RPMI7951 (cell line): ENCODE results near the gene TSTD2. TPM values are rescaled to one million over a fixed set of nuclear protein-coding genes. Genes with fewer than 3 reads are reported as not detected.

Experiments
- DNase-seq: peaks from one replicate; pipeline ENCODE4 v3.0.0-alpha.2; 2012; ENCODE audit warnings: low read depth
- total RNA-seq: library from RNA; depleted of rRNA; stranded (reverse); fragments of >200 nt; shearing (Covaris generic); gene quantifications from 2 replicates; pipeline ENCODE4 v1.2.3, GENCODE V29; 2014; rRNA removed

TSTD2 gene
- total RNA-seq = 14.1 and 14.5 TPM in 2 replicates

GRCh38 chr9:97632985-97633858 is at the start of gene TSTD2, which contains the start of gene NCBP1:
Gene TSTD2, minus strand, starts transcription at chr9:97633368. Its CDS starts 5,806 bp downstream, at chr9:97627562.
Gene NCBP1, plus strand, starts transcription at chr9:97633821. Its CDS starts 61 bp downstream, at chr9:97633882.
- DNase-seq = peak; percentile 98

- no peak for DNase-seq
These were observed 49.1 kb upstream of the TSTD2 start for GRCh38 chr9:97682242-97682641.

DNA sequence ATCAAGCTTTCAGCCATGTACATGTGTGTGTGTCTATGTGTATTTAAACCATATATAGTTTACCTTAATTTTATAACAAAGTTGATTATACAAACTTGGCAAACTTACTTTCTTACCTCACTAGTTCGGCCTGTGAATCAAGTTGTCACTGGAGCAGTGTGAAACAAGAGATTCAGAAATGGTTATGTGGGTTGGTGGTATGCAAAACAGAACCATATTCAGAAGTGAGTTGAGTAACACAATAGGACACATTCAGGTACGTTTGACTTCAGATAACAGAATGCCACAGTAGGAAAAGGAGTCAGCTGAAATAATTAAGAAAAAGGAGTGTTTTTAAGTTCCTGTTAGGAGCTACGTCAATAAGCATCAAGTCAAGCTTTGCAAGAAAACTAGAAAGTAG is 42.5 kb upstream of the TSTD2 start:
- DNase-seq = no peak

- DNase-seq = no peak
These were observed 40.8 kb upstream of the TSTD2 start for GRCh38 chr9:97673922-97674321.

GRCh38 chr9:97672403-97672802 is 39.2 kb upstream of the TSTD2 start:
- DNase-seq = no peak

DNA sequence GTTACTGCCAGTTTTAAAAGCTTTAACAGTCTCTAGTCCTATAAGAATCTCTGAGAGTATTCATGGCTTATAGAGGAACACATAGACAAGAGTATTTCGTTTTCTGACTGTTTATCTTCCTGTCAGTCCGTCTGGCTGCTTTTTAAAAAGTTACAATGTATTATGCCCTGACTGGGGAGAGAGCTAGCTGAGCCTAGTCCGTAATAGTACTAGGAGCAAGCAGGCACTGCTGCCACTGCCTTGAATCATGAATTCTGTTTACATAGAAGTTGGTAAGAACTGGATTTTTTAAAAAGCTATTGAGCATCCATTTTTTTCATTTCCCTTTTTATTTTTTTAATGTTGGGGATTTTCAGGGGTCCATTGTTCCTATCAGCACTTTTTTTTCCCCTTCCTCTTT is 37.4 kb upstream of the TSTD2 start:
- DNase-seq = no peak

DNA sequence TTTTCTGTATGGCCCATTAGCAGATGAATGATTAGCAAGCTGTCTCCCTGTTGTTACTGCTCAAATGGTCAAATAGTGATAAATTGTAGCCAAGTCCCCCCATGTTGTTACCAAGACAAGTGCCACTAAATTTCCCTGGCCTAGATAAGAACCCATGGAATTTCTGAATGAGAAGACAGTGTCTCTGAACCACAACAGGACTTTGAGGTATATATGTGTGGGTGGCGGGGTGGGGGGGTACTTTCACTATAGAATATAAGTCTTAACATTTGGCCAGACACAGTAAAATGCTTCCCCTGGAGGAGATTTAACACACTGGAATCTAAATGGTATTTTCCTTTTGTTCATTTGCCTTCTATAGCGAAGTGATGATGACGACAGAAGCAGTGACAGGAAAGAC is 35.3 kb upstream of the TSTD2 start:
- no peak for DNase-seq

DNA sequence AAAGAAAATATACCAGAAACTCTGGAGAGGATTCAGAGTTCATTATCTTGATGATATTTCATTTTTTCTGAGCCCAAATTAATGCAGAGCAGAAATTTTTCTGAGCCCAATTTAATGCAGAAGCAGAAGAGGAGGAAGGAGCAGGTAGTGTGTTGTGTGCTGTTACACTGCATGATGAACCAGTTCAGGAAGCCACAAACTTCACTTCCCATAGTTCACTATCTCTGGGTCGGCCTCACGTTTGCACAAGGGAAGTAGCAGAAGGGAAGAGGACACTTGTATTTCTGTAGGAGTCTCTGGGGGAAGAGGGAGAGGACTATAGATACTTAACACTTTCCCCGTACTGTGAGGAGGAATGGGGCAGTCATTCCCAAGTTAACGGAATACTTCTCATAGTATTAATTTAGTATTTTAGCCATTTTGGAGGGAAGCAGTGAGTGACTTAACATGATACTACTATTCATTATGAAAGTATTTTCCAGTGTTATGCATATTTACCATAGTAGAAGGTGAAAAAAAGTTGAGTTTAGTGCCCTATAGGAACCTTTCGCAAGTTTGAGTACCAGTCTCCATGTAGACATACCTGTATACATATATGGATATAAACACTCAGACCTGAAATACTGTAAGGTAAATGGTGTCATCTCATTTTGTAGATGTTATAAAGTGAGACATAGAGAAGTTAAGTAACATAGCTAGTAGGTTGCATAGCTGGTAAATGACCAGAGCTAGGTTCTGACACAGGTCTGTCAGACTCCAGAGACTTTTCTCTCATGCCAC is 33.9 kb upstream of the TSTD2 start:
- no peak for DNase-seq

DNA sequence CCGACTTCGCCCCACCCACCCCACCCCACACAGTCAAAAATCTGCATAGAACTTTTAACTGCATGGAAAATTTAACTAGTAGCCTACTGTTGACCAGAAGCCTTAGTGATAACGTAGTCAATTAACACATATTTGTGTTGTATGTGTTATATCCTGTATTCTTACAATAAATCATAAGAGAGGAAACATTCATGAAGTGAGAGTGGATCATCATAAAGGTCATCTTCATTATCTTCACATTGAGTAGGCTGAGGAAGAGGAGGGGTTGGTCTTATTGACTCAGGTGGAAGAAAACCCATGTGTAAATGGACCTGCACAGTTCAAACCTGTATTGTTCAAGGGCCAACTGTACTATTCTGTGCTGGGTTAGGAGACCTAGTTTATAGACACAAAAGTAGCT is 32.6 kb upstream of the TSTD2 start:
- DNase-seq = no peak

- no peak for DNase-seq
These were observed 27.7 kb upstream of the TSTD2 start for GRCh38 chr9:97660847-97661246.

DNA sequence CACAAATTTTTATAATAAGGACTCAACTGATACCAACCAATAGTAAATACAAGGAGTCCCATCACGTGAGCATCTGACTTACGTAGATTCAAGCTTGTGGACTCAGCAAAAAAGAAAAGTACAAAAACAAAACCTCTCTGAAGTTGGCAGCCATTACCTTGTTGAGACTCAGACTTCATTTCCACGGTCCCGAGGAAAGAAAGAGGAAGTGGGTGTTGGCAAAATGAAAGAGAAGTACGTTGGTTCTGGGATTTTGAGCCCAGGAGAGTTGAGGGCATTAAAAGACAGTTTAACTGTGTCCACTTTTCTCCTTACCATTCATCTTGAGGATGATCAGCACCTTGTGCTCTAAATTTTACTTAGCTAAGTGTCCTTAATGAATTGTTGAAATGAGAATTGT is 27.2 kb upstream of the TSTD2 start:
- DNase-seq = no peak

DNA sequence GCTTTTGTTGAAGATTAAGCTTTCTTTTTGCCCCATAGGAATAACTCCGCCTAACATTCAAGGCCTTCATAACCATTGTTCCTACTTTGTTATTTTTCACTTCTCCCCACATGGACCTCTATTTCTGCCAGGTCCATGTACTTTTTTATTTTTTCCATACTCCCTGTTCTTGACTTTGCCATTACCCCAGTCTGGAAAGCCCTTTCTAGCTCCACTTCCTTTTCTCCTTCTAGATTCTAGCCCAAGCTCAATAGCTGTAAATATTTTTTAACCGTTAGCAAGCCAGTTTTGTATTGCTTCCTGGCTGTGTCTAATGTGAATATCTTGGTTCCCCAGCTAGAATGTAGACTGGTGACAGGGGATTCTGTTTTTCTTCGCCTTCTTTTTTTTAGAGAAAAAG is 26.6 kb upstream of the TSTD2 start:
- DNase-seq = no peak

DNA sequence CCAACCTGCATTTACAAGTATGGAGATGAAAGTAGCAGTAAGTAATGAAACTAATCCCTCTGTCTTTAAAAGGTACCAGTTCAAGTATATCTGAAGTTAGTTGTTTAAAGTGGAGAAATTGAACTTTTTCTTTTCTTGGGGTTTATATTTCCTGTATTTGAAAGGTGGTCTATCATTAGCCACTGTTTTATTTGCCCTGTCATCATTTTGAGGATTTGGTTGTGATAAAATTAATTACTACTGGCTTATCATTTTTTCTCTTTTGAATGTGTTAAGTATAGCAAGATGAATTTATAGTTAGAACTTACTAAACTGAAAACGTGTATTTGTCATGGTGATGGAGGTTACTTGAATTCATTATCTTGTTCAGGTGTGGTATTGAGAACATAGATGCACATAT is 25.5 kb upstream of the TSTD2 start:
- no peak for DNase-seq

DNA sequence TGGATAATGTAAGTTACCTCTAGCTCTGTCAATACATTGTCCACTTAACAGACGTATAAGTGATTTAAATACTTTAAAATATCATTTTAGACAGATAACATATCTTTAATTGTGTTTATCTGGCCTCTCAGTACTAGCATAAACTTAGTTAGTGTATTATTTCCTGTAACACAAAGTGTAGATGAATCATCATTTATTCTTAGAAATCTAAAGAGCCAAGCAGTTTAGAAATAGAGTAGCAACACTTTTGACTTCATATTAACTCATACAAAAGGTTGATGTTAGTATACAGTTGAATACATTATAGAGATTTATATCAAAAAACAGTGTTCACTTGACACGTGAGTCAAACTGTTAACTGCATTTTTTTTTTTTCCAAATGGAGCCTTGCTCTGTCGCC is 18.5 kb upstream of the TSTD2 start:
- no peak for DNase-seq

DNA sequence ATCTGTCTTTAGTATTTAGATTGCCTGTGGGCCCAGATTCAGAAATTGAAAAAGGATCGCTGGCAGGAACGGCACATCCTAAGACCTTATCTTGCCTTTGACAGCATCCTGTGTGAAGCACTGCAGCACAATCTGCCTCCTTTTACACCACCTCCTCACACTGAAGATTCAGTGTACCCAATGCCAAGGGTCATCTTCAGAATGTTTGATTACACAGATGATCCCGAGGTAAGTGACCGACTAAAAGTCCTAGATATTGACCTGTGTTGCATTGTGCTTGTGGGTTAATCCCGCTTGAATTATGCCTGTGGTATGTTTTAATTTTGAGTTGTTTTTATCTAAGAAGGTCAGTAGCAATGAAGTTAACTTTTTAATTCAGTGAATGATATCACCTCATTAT is 14.8 kb upstream of the TSTD2 start:
- DNase-seq = no peak

DNA sequence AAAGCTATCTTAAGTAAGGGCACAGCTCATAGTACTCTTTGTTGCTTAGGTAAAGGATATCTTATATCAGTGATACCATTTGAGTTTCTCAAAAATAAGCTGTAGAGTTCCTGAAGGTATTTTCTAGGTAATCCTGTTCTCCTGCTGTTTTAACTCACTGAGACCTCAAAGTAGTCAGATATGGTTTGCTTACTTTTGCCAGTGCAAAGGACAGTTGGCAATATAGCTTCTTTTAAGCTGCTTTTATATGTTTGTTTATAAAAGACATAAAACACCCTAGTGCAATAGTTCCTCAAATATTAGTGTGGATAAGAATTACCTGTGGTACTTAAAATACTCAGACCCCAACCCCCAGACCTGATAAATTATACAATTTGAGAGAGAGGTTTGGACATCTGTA is 12.6 kb upstream of the TSTD2 start:
- no peak for DNase-seq

DNA sequence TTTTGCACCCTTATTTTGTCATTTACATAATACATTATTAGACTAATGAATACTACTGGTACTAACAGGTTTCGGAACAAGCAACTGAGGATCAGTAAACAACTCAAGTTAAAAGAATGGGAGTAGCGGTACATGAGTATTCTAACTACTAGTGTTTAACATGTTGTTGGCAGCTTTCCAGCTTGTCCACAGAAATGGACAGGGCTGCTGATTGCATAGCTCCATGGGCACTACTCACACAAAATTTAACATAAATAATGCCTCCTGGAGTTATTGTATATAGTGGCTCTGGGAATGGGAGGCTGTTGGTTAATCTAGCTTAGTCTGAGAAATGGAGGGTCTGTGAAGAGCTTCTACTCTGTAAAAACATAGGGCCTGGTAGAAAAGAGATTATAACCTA is 7.2 kb upstream of the TSTD2 start:
- no peak for DNase-seq

DNA sequence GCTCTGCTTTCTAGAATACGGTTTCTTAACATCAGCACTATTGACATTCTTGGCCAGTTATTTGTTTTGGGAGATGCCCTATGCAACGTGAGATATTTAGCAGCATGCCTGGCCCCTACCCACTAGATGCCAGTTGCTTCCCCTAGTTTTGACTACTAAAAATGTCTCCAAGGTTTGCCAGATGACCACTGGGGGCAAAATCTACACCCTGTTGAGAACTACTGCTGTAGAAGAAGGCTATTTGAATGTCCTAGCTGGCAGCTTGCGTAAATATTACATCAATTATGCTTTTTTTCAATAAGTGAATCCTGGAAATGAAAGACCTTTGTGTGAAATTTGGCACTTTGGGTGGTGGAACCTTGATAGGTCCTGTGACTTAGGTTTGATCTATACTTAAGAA is 5.5 kb upstream of the TSTD2 start:
- peak; percentile 6 for DNase-seq

DNA sequence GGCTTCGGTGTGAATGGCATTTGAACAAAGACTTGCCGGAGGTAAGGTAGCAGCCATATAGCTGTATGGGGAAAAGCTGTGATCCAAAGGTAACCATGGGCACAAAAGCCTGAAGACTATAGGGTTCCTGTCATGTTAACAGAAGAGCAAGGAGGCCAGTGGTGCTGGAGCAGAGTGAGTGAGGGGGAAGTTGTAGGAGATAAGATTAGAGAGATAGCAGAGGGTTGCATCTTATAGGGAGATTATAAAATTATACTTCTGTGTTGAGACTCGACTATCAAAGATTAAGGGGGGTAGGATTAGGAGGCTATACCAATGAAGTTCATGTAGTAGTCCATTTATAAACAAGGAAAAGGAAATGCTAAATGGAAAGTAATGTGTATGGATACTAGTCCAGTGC is 3.7 kb upstream of the TSTD2 start:
- DNase-seq = no peak

DNA sequence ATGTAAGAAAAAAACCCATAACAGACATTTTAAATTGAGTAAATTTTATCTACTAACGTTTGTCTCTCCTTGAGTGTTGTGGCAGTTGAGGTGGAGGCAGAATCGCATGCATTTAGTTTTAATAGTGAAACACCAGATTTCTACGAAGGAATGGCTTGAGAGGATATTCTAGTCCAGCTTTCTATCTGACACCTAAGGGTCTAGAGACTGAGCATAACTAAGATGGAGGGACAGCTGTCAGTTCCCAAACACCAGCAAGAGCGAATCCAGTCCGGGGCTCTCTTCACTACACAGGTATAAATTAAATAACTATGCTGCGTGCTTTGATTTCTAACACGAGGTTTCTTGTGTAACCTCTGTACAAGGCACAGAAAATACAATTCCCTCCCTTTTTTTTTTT is 1.9 kb upstream of the TSTD2 start:
- DNase-seq = no peak

GRCh38 chr9:97633859-97634490 is 807 bp upstream of the TSTD2 start:
- DNase-seq = peak; percentile 3

GRCh38 chr9:97632248-97632984 is 752 bp downstream of the TSTD2 start:
- peak; percentile 76 for DNase-seq
